Keratinocyte (primary cell): Measurements from ENCODE around the gene CANT1. TPM values are rescaled to one million over a fixed set of nuclear protein-coding genes. Genes with fewer than 3 reads are reported as not detected.

Experiments
- DNase-seq: peaks from one replicate; pipeline ENCODE4 v3.0.0-alpha.2; 2011; ENCODE audit warnings: low read depth, missing footprints, low spot score
- FAIRE-seq: peaks from 2 replicates; lab custom pipeline; 2011; peaks lifted over from hg19 to GRCh38; lab: Jason Lieb, UNC
- H2AFZ ChIP-seq: 2 replicates; pipeline ENCODE4 v1.6.0; 2012; ENCODE audit warnings: low read length, control low read depth, inconsistent platforms; ENCODE audit not compliant: control insufficient read depth
- H3K27ac ChIP-seq: 2 replicates; pipeline ENCODE4 v1.5.1; 2011; ENCODE audit warnings: low read length; ENCODE audit not compliant: control insufficient read depth, insufficient read depth
- H3K27me3 ChIP-seq: 3 replicates; pipeline ENCODE4 v1.6.0; 2011; ENCODE audit warnings: low read length; ENCODE audit not compliant: control insufficient read depth, insufficient read depth; ENCODE audit errors: extremely low read depth
- H3K36me3 ChIP-seq, 2 experiments: 2 replicates in 1 of 2; 3 replicates in 1 of 2; pipeline ENCODE4 v1.5.1; 2011; ENCODE audit warnings: low read length in 2 of 2, mild to moderate bottlenecking in 1 of 2; ENCODE audit not compliant: control insufficient read depth in 2 of 2, insufficient read depth in 2 of 2; ENCODE audit errors: extremely low read depth in 1 of 2
- H3K4me1 ChIP-seq: 3 replicates; pipeline ENCODE4 v1.5.1; 2011; ENCODE audit warnings: low read length; ENCODE audit not compliant: control insufficient read depth, insufficient read depth; ENCODE audit errors: extremely low read depth
- H3K4me2 ChIP-seq: 3 replicates; pipeline ENCODE4 v1.6.0; 2011; ENCODE audit warnings: low read depth, low read length; ENCODE audit not compliant: control insufficient read depth, insufficient read depth; ENCODE audit errors: extremely low read depth
- H3K4me3 ChIP-seq, 3 experiments: fragments of 200-600 bp in 1 of 3; sonication (generic) in 1 of 3; 2 replicates in 2 of 3; 3 replicates in 1 of 3; pipeline ENCODE4 v1.5.1; 2011 to 2016; ENCODE audit warnings: low read length in 3 of 3, mild to moderate bottlenecking in 3 of 3, control low read depth in 2 of 3, inconsistent platforms in 1 of 3, low read depth in 1 of 3, mixed read lengths in 1 of 3, mixed run types in 1 of 3, moderate library complexity in 1 of 3; ENCODE audit not compliant: control insufficient read depth in 2 of 3, insufficient read depth in 2 of 3; ENCODE audit errors: extremely low read depth in 1 of 3
- H3K79me2 ChIP-seq: 2 replicates; pipeline ENCODE4 v1.6.0; 2012; ENCODE audit warnings: low read length; ENCODE audit not compliant: control insufficient read depth, insufficient read depth
- H3K9ac ChIP-seq: 3 replicates; pipeline ENCODE4 v1.6.0; 2011; ENCODE audit warnings: low read length; ENCODE audit not compliant: control insufficient read depth, insufficient read depth; ENCODE audit errors: extremely low read depth
- H3K9me1 ChIP-seq: 3 replicates; pipeline ENCODE4 v1.6.0; 2011; ENCODE audit warnings: low read length; ENCODE audit not compliant: control insufficient read depth, insufficient read depth; ENCODE audit errors: extremely low read depth
- H3K9me3 ChIP-seq: 2 replicates; pipeline ENCODE4 v1.5.1; 2012; ENCODE audit warnings: low read depth, low read length; ENCODE audit not compliant: control insufficient read depth
- H4K20me1 ChIP-seq: 3 replicates; pipeline ENCODE4 v1.6.0; 2011; ENCODE audit warnings: low read length; ENCODE audit not compliant: control insufficient read depth, insufficient read depth; ENCODE audit errors: extremely low read depth
- EZH2 ChIP-seq: IDR thresholded peaks from one replicate; pipeline ENCODE4 v1.6.1; 2012; ENCODE audit warnings: inconsistent platforms, mild to moderate bottlenecking, low read length, moderate library complexity
- dilution Hi-C: fragments of 300-500 bp; cut with MboI; formaldehyde crosslinking; loops from one replicate; pipeline ENCODE4 v1.7.0; 2020; ENCODE audit warnings: low sequenced_read_pairs; ENCODE audit not compliant: extremely low pct_ligation_motif_present
- polyA plus RNA-seq, 5 experiments: library from polyadenylated mRNA; depleted of rRNA in 3 of 5; stranded (reverse) in 3 of 5; stranded (forward) in 1 of 5; unstranded in 1 of 5; fragments of >200 nt; gene quantifications; 1 replicate in 1 of 5; 2 replicates in 3 of 5; 3 replicates in 1 of 5; pipeline versions ENCODE4 v1.2.1 to v1.2.3, GENCODE V29; 2011 to 2012; ENCODE audit warnings: missing spikeins in 2 of 5, low read depth in 1 of 5, low replicate concordance in 1 of 5
- TF ChIP-seq, protein P1 (sequence below), 3 experiments: IDR thresholded peaks in 1 of 3; conservative IDR thresholded peaks in 1 of 3; optimal IDR thresholded peaks in 1 of 3; 2 replicates in 2 of 3; 3 replicates in 1 of 3; pipeline versions ENCODE3 to v1.5.1; 2011; ENCODE audit warnings: low read length in 3 of 3, mild to moderate bottlenecking in 3 of 3, moderate library complexity in 2 of 3, control low read depth in 1 of 3, inconsistent platforms in 1 of 3; ENCODE audit not compliant: insufficient read depth in 2 of 3; ENCODE audit errors: extremely low read depth in 1 of 3

CANT1 gene
- polyA plus RNA-seq, 1 donor (not counting 4 experiments of a cell fraction or from before 2014, with no cell fraction given) = 53.2 TPM

DNA sequence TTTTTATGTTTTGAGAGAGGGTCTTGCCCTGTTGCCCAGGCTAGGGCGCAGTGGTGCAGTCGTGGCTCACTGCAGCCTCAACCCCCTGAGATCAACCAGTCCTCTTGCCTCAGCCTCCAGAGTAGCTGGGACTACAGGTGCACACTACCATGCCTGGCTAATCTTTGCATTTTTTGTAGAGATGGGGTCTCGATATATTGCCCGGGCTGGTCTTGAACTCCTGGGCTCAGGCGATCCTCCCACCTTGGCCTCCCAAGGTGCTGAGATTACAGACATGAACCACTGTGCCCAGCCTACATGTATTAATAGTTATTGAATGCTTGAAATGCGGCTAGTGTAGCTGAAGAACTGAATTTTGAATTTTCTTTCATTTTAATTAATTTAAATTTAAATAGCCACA is 26.6 kb upstream of the CANT1 start:
- Histone ChIP-seq H3K9ac (no peak overlapping the region), H4K20me1 (no peaks in the 10 kb centered on the region), H3K9me3 (no peaks in the 10 kb centered on the region), H3K4me2 (peak overlapping the region; percentile 31), H3K27me3 (no peaks in the 10 kb centered on the region), H3K79me2 (no peaks in the 10 kb centered on the region), H2AFZ (no peak overlapping the region), H3K36me3 (no peaks in the 10 kb centered on the region), H3K4me3 (no peak overlapping the region), H3K4me1 (peaks cover 55% of the 10 kb centered on the region), H3K27ac (peak overlapping the region; percentile 50), H3K9me1 (peaks cover 2% of the 10 kb centered on the region)
- DNase-seq (no peak), FAIRE-seq (no peak)
- no peak for TF ChIP-seq EZH2
- TF ChIP-seq, protein P1, sequence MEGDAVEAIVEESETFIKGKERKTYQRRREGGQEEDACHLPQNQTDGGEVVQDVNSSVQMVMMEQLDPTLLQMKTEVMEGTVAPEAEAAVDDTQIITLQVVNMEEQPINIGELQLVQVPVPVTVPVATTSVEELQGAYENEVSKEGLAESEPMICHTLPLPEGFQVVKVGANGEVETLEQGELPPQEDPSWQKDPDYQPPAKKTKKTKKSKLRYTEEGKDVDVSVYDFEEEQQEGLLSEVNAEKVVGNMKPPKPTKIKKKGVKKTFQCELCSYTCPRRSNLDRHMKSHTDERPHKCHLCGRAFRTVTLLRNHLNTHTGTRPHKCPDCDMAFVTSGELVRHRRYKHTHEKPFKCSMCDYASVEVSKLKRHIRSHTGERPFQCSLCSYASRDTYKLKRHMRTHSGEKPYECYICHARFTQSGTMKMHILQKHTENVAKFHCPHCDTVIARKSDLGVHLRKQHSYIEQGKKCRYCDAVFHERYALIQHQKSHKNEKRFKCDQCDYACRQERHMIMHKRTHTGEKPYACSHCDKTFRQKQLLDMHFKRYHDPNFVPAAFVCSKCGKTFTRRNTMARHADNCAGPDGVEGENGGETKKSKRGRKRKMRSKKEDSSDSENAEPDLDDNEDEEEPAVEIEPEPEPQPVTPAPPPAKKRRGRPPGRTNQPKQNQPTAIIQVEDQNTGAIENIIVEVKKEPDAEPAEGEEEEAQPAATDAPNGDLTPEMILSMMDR (optimal IDR thresholded peaks at IDR 0.05 in 1 of 3, IDR thresholded peaks at IDR 0.05 in 1 of 3, conservative IDR thresholded peaks at IDR 0.05 in 1 of 3; ENCODE audit: extremely low read depth in 1 of 3, insufficient read depth in 2 of 3, low read length in 3 of 3) = no peak
- dilution Hi-C loops = loop anchor here (25.0 kb wide), 1 partner anchor 351 kb away; no protein-coding TSS in a partner anchor

DNA sequence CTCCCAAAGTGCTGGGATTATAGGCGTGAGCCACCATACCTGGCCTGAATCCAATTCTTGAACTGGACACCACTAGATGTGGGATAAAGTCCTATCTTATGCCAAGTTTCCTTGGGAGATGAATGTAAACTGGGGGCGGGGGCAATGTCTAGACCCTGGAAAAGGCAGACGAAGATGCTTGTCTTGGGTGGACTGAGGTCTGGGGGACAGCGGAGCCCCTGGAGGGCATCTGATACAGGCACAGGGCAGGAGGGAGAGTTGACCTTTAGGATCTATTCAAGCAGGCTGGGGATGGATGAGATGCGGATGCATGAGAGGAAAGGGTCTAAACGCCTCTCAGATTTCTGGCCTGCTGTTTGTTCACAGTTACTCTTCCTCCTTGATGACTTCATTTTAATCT is 26.1 kb upstream of the CANT1 start:
- no peak for FAIRE-seq

More for the DNA sequence above, 26.1 kb upstream of the CANT1 start:
- Histone ChIP-seq H3K9me1 (peaks cover 2% of the 10 kb centered on the region), H3K4me3 (no peak overlapping the region), H3K27me3 (no peaks in the 10 kb centered on the region), H3K4me2 (no peak overlapping the region), H3K27ac (no peak overlapping the region), H3K4me1 (peaks cover 55% of the 10 kb centered on the region), H3K9me3 (no peaks in the 10 kb centered on the region), H3K9ac (no peak overlapping the region), H3K79me2 (no peaks in the 10 kb centered on the region), H2AFZ (no peak overlapping the region), H4K20me1 (no peaks in the 10 kb centered on the region), H3K36me3 (no peaks in the 10 kb centered on the region)
- no peak for DNase-seq
- dilution Hi-C loops = loop anchor here (25.0 kb wide), 1 partner anchor 352 kb away; no protein-coding TSS in a partner anchor
- no peak for TF ChIP-seq EZH2
- TF ChIP-seq, protein P1 (optimal IDR thresholded peaks at IDR 0.05 in 1 of 3, IDR thresholded peaks at IDR 0.05 in 1 of 3, conservative IDR thresholded peaks at IDR 0.05 in 1 of 3; ENCODE audit: extremely low read depth in 1 of 3, insufficient read depth in 2 of 3, low read length in 3 of 3) = no peak
